NOMO-1 (cell line): Measurements from ENCODE around the gene FLNB.
"Not testable (repeated sequence)": the region's sequence is repeated elsewhere in the genome, so short reads cannot be mapped to it uniquely, and the experiment has no call there.

Experiments used
- DNase-seq, 2 experiments: peaks; one replicate each; lab custom pipeline; 2025; ENCODE audit not compliant: unreplicated experiment in 2 of 2; lab: John Stamatoyannopoulos, UW

Gene FLNB

GRCh38 chr3:58048301-58048700 is 40.1 kb downstream of the FLNB start:
- no peak for DNase-seq

- no peak for DNase-seq
Measured at GRCh38 chr3:58049143-58049785, 41.0 kb downstream of the FLNB start.

DNA sequence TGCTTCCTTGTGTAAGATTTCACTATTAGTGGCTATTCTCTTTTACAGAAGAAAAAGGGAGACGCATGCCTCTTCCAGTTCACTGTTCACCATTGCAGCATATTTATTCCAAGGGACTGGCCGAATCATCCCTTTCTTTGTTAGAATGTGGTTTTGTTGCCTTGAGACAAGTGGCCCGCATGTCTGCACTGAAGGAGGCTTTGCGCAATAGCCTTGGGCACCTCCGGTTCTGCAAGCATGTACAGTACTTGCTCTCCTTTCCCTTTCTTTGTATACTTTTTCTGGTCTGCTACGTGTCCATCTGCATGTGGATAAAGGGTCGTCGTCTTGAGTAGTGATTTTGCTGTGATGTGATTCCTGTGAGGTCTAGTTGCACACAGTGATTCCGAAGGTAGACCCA is 43.0 kb downstream of the FLNB start:
- DNase-seq = peak; percentile 82

DNA sequence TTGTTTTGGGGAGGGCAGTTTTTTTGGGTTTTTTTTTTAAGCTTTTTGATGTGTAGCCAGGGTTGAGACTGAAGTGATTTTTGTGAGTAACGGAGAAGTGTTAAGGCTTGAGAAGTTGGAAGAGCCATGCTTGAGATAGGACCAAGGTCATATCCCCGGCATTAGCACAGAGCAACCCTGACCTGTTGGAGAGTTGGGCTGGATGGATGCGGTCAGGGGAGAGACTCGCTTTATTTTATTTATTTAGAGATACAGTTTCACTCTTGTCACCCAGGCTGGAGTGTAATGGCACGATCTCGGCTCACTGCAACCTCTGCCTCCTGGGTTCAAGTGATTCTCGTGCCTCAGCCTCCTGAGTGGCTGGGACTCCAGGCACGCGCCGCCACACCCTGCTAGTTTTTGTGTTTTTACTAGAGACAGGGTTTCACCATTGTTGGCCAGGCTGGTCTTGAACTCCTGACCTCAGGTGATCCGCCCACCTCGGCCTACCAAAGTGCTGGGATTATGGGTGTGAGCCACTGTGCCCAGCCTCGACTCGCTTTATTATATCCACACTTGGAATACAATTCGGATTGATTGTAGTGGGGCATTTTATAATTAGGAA is 43.5 kb downstream of the FLNB start:
- not testable (repeated sequence) for DNase-seq

DNA sequence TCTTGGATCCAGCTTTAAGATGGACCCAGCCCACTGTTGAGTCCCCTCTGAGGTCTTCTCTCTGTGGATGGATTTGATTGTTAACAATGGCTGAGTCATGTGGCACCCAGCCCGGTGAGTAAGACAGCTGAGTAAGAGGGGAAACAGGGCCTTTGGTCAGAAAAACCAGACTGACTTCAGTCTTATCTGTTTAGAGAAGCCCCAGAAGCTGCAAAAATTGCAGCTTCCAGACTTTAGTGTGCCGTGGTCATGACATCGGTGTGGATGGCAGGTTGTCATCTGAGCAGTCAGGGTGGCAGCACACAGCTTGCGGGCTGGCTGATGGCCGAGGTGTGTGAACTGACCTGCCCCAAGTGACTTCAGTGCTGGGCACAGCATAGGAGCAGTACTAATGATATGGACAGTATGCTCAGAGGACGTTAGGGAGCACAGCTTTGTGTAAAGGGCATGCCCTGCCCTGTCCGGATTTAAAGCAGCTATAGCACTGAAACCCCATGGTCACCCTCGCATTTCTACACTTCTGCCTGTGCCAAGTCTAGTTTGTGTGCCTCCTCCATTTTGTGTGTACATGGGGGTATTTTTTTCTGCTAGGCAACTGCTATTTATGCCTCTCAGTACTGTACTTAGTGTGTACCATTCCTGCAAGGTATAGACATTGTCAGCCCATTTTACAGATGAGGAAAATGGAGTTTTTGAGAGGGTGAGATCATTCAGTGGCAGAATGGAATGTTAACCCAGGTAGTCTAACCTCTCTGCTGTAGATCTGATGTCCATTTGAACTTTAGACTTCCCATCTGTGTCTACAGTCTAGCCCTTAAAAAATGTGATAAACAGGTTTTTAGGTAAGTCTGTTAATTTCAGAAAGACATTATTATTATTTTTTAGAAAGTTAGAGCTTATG is 44.4 kb downstream of the FLNB start:
- peak; percentile 25 to 64 for DNase-seq

DNA sequence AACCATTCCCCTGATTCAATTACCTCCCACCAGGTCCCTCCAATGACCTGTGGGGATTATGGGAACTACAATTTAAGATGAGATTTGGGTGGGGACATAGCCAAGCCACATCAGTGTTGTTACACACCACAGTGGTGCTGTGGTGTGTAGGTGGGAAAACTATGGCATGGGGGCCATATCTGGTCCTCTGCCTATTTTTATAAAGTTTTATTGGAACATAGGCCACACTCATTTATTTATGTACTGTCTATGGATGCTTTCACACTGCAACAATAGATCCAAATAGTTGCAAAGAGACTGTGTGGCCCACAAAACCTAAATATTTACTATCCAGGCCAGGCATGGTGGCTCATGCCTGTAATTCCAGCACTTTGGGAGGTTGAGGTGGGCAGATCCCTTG is 46.4 kb downstream of the FLNB start:
- no peak for DNase-seq

DNA sequence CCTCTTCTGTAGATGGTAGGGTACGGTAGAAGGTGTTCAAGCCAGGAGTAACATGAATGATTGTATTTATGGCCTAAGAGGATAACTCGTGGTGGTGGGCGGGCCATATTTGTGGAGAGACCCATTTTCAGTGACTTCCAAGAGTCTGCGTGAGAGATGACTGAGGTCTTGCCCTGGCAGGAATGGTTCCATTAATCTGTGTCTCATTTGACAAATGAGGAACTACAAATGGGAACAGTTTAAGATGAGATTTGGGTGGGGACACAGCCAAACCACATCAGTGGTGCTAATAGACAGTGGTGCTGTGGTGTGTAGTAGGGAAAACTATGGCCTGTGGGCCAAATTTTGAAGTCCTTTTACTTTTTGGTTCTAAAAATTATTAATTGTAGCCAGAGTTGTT is 47.1 kb downstream of the FLNB start:
- peak in 1 of 2 experiments; percentile 30 for DNase-seq

DNA sequence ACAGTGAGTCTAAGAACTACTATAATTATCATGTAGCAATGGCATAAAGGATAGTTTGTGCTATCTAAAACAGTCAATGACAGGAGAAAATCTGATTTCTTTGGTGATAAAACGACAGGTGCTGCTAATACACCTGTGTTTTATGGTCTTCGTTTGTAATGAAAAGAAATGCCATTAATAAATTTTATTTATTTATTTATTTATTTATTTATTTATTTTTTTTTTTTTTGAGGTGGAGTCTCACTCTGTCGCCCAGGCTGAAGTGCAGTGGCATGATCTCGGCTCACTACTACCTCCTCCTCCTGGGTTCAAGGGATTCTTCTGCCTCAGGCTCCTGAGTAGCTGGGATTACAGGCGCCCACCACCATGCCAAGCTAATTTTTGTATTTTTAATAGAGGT is 47.7 kb downstream of the FLNB start:
- DNase-seq = not testable (repeated sequence)

DNA sequence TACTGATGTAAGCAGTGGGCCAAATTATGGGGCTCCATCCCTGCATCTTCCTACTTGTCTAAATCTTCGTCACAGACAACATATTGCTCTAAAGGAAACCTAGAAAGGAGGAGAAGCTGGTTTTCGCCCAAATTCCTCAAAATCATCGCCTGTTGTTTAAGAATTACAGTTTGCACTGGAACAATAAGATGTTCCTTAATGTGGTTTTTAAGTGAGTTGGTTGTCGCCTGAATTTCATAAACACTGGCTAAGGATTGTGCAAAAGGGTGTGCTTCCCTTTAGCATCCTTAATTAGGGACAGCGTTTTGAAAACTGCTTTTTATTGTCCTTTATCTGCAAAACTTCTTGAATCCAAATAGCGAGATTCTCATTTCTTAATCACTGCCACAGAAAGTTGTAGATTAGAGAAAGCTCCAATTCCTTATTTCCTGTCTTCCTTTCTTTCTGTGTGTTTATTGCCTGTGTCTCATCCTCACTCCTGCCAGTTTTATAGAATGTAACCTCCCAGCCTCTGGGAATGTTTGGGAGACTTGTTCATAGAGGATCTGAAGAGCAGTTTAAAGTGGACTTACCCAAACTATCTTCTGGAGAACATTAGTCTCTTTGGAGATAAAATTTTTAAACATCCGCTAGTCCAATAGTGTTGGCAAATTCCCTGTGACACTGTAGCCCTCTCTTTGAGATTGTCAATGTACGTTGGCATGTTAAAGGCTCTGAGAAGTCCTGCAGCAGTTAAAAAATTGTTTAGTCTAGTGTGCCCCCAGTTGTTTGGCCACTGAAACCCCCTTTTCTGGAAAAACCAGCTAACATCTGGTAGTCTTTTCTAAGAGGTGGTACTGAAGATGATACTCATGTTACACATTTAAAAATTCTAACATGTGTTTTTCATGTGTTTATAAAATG is 50.4 kb downstream of the FLNB start:
- DNase-seq = peak in 1 of 2 experiments; percentile 8

GRCh38 chr3:58059349-58060321 is 51.4 kb downstream of the FLNB start:
- DNase-seq = peak; percentile 43 to 53

- DNase-seq = no peak
Measured at GRCh38 chr3:58062472-58062871, 54.2 kb downstream of the FLNB start.

GRCh38 chr3:58063022-58063815 is 55.0 kb downstream of the FLNB start:
- DNase-seq = peak; percentile 18 to 29

- DNase-seq = no peak
Measured at GRCh38 chr3:58064923-58065638, 56.9 kb downstream of the FLNB start.

- no peak for DNase-seq
Measured at GRCh38 chr3:58065700-58066167, 57.5 kb downstream of the FLNB start.

GRCh38 chr3:58066842-58067241 is 58.6 kb downstream of the FLNB start:
- no peak for DNase-seq

DNA sequence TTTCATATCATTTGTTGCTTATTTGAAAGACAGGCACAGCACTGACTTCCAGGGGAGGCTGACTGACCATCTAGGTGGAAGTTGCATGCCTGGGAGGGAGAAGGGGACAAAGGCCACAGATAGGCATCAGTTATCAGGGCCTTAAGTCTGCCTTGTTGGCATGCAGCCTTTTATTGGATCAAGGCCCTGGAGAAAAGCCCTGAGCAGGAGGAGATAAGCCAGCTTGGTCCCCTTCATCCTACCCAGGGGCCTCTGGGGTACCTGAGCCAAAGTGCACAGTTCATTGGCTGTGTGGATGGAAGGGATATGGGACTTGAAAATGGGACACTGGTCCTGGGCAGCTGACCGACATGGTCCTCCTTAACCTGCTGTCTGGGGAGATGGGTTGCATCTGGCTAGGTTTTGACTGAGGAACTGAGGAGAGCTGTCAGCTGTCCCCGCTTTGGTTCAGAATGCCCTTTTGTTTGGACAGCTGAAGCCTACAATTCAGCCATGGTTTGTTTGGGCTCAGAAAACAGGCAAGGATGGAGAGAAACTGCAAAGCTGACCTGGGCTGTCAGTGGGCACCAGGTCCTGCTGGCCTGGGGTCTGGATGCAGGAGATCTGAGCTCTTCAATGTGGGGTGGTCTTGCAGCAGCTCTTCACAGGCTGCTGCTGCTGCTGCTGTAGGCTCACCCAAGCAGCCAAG is 60.0 kb downstream of the FLNB start:
- no peak for DNase-seq

DNA sequence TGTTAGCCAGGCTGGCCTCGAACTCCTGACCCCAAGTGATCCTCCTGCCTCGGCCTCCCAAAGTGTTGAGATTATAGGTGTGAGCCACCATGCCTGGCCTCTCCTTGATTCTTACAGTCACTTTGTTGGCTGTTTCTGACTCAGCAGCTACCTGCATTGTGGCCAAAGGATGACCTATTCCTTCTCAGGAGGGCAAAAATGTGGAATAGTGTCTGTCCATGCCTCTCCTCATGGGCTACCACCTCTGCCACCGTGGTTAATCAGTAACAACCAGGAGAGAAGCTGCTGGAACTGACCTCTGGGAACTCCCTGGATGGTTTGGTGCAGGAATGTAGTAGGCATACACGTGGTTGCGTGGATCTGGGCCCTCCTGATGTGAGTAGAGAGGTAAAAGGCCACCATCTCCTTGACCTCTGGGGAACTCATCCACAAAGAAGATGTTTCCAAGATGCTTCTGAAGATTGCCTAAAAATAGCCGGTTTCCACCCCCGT is 63.3 kb downstream of the FLNB start:
- no peak for DNase-seq
